ENCODE results near the gene CADM1. TPM values are rescaled to one million over a fixed set of nuclear protein-coding genes. Genes with fewer than 3 reads are reported as not detected.

The CADM1 gene
- total and polyA plus RNA-seq, 10 of the 15 experiments (the other 5 are each of a cell fraction or from before 2014, with no cell fraction given) = 0.03 to 0.48 (median 0.15) TPM; not detected in 3

DNA sequence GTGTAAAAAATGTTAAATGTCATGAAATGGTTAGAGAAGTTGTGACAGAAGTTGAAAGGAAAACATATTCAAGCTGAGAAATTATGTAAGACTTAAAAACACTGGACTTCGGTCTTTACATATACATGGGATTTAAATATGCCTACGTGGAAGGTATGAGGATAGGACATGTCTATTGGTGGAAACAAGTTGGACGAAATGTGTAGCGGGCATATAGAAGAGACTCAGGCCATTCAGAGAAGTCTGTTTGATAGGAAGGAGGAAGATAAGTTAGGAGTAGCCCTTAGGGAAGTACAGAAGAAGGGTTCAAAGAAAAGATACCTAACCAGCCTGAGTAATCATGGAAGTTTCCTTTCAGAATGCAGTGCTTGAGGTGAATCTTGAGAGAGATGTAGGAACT lies 14.7 kb downstream of the CADM1 start (continued):
- TF ChIP-seq, protein P1, sequence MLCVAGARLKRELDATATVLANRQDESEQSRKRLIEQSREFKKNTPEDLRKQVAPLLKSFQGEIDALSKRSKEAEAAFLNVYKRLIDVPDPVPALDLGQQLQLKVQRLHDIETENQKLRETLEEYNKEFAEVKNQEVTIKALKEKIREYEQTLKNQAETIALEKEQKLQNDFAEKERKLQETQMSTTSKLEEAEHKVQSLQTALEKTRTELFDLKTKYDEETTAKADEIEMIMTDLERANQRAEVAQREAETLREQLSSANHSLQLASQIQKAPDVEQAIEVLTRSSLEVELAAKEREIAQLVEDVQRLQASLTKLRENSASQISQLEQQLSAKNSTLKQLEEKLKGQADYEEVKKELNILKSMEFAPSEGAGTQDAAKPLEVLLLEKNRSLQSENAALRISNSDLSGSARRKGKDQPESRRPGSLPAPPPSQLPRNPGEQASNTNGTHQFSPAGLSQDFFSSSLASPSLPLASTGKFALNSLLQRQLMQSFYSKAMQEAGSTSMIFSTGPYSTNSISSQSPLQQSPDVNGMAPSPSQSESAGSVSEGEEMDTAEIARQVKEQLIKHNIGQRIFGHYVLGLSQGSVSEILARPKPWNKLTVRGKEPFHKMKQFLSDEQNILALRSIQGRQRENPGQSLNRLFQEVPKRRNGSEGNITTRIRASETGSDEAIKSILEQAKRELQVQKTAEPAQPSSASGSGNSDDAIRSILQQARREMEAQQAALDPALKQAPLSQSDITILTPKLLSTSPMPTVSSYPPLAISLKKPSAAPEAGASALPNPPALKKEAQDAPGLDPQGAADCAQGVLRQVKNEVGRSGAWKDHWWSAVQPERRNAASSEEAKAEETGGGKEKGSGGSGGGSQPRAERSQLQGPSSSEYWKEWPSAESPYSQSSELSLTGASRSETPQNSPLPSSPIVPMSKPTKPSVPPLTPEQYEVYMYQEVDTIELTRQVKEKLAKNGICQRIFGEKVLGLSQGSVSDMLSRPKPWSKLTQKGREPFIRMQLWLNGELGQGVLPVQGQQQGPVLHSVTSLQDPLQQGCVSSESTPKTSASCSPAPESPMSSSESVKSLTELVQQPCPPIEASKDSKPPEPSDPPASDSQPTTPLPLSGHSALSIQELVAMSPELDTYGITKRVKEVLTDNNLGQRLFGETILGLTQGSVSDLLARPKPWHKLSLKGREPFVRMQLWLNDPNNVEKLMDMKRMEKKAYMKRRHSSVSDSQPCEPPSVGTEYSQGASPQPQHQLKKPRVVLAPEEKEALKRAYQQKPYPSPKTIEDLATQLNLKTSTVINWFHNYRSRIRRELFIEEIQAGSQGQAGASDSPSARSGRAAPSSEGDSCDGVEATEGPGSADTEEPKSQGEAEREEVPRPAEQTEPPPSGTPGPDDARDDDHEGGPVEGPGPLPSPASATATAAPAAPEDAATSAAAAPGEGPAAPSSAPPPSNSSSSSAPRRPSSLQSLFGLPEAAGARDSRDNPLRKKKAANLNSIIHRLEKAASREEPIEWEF (IDR thresholded peaks at IDR 0.05; ENCODE audit: insufficient replicate concordance, low read depth, low read length) = no peak
- TF ChIP-seq FOS (IDR thresholded peaks at IDR 0.05; ENCODE audit: borderline replicate concordance, extremely low read depth, insufficient read length) = no peak
- TF ChIP-seq NR2C2 (IDR thresholded peaks at IDR 0.05; ENCODE audit: borderline replicate concordance, control insufficient read depth, insufficient read length, low read depth) = no peak
- no peak for TF ChIP-seq RUNX3 (IDR thresholded peaks at IDR 0.05; ENCODE audit: low read length)
- TF ChIP-seq WRNIP1 (IDR thresholded peaks at IDR 0.05; ENCODE audit: borderline replicate concordance, low read depth, low read length) = no peak
- TF ChIP-seq, protein P2, sequence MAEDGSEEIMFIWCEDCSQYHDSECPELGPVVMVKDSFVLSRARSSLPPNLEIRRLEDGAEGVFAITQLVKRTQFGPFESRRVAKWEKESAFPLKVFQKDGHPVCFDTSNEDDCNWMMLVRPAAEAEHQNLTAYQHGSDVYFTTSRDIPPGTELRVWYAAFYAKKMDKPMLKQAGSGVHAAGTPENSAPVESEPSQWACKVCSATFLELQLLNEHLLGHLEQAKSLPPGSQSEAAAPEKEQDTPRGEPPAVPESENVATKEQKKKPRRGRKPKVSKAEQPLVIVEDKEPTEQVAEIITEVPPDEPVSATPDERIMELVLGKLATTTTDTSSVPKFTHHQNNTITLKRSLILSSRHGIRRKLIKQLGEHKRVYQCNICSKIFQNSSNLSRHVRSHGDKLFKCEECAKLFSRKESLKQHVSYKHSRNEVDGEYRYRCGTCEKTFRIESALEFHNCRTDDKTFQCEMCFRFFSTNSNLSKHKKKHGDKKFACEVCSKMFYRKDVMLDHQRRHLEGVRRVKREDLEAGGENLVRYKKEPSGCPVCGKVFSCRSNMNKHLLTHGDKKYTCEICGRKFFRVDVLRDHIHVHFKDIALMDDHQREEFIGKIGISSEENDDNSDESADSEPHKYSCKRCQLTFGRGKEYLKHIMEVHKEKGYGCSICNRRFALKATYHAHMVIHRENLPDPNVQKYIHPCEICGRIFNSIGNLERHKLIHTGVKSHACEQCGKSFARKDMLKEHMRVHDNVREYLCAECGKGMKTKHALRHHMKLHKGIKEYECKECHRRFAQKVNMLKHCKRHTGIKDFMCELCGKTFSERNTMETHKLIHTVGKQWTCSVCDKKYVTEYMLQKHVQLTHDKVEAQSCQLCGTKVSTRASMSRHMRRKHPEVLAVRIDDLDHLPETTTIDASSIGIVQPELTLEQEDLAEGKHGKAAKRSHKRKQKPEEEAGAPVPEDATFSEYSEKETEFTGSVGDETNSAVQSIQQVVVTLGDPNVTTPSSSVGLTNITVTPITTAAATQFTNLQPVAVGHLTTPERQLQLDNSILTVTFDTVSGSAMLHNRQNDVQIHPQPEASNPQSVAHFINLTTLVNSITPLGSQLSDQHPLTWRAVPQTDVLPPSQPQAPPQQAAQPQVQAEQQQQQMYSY (CRISPR knock-in tag; IDR thresholded peaks at IDR 0.05) = no peak
